ENCODE data around the gene TOMM34.
A peak's percentile ranks its signal among the peaks of the same experiment; 100 is the strongest.

Gene TOMM34

GRCh38 chr20:44930517-44931168 is 29.6 kb downstream of the TOMM34 start:
- DNase-seq: no peak

- no peak for DNase-seq
Observed at GRCh38 chr20:44928595-44928994, 31.6 kb downstream of the TOMM34 start.

DNA sequence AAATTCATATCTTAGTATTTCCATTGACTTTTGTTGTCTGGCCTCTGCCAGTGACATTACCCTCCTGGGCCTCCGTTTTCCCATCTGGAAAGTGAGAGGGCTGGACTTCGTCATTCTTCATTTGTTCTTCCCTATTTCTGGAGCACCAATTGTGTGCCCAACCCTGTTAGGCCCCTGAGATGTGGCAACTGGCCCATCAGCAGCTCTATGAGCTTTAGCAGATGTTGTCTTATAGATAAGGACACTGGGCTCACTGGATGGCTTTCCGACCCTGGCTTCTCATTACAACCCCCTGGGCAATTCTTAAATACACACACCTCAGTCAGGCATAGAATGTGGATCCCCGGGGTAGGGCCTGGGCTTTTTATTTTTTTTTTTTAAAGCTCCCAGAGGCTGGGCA is 35.7 kb downstream of the TOMM34 start:
- no peak for DNase-seq

DNA sequence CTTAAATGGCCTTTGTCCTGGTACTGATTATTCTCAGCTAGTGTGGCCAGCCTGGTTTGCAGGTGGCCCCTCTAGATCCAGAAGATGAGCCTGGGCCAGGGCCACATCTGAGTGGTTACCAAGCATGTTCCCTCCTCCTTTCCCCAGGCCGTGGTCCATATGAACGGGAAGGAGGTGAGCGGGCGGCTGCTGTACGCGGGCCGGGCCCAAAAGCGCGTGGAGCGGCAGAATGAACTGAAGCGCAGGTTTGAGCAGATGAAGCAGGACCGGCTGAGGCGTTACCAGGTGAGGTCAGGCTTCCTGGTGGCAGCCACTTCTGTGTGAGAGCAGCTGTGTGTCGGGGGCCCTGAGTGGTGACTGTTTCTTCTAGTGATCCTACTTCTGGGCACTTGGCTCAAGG is 38.8 kb downstream of the TOMM34 start:
- no peak for DNase-seq

GRCh38 chr20:44918761-44919160 is 41.4 kb downstream of the TOMM34 start:
- no peak for DNase-seq

DNA sequence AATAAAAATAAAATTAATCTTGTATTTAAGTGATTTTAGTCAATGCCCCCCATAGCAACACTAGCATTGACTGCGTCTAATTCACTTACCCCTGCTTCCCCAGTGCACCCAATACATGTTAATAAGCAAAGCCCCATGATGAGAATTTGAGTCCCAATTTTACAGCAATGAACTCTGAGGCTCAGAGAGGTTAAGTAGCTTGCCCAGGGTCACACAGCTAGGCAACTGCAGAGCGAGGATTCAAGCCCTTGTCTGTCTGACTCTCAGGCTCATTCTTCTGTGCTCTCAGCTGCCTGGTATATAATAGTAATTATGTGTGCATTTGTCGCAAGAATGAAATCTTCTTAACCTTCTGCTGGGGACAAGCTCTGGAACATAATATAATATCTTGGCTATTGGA is 41.9 kb downstream of the TOMM34 start:
- DNase-seq: no peak

- no peak for DNase-seq
Observed at GRCh38 chr20:44917399-44917798, 42.8 kb downstream of the TOMM34 start.

GRCh38 chr20:44916586-44916985 is 43.6 kb downstream of the TOMM34 start:
- no peak for DNase-seq

DNA sequence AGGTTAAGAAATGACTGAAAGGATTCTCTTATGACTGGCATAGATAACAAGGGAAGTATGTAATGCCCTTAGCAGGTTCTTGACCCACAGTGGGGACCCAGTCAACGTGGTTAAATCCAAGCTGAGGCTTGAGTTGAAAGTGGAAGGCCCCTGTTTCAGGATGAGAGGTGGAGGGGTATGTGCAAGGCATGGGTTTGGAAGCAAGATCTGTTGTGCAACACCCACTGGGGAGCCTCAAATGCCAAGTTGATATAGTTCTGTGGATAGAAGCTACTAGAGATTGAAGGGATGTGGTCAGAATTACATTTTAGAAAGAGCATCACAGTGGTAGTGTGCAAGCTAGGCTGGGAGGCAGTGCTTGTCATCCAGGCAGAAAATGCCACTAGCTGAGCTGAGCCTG is 45.3 kb downstream of the TOMM34 start:
- DNase-seq: no peak

- DNase-seq: no peak
Observed at GRCh38 chr20:44912189-44912588, 48.0 kb downstream of the TOMM34 start.

DNA sequence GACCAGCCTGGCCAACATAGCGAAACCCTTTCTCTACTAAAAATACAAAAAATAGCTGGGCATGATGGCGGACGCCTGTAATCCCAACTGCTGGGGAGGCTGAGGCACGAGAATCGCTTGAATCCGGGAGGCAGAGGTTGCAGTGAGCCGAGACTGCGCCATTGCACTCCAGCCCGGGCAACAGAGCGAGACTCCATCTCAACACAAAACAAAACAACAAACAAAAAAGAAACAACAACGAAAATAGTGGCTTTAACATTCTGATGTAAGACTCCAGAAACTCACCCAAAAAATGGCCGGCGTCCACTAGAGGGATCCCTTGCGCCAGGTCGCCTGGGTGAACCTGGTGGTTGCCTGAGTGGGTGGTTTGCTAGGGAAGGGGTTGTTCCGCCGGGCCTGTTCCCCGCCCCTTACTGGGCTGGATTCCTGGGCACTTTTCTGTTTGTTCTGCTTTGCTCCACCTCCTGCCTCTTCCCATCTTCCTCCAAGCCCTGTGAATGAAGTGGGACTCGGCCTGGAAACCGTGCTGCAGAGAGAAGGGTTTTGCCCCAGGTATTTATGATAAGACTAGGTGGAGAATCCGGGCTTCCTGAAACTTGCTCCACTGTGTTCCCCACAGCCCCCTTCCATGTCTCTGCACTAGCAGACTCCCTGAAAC is 48.8 kb downstream of the TOMM34 start:
- no peak for DNase-seq

DNA sequence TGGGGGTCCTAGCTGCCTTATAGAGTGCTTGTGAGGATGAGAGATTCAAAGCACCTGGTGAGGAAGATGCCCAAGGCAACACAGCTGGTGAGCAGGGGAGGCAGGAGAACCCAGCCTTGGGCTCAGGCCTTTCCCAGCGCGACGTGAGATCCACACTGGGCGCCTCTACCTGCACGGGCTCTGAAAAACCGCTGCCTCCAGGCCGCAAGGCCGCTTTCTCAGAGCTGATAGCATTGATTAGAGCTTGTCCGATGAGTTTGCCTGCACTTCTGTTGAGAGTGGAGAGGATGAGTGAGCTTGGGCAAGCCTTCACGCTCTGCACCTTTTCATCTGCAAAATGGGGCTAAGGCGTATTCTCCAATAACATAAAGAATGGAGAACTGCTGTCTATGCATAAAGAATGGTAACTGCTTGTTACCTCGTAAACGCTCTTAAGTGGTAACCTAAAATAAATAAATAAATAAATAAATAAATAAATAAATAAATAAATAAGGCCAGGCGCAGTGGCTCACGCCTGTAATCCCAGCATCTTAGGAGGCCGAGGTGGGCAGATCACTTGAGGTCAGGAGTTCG is 49.4 kb downstream of the TOMM34 start:
- no peak for DNase-seq

GRCh38 chr20:44909872-44910689 is 50.1 kb downstream of the TOMM34 start, which contains the start of gene PABPC1L:
PABPC1L (plus strand) TSS chr20:44910060; CDS start chr20:44910144, 84 bp downstream.
- peak; percentile 13 for DNase-seq

DNA sequence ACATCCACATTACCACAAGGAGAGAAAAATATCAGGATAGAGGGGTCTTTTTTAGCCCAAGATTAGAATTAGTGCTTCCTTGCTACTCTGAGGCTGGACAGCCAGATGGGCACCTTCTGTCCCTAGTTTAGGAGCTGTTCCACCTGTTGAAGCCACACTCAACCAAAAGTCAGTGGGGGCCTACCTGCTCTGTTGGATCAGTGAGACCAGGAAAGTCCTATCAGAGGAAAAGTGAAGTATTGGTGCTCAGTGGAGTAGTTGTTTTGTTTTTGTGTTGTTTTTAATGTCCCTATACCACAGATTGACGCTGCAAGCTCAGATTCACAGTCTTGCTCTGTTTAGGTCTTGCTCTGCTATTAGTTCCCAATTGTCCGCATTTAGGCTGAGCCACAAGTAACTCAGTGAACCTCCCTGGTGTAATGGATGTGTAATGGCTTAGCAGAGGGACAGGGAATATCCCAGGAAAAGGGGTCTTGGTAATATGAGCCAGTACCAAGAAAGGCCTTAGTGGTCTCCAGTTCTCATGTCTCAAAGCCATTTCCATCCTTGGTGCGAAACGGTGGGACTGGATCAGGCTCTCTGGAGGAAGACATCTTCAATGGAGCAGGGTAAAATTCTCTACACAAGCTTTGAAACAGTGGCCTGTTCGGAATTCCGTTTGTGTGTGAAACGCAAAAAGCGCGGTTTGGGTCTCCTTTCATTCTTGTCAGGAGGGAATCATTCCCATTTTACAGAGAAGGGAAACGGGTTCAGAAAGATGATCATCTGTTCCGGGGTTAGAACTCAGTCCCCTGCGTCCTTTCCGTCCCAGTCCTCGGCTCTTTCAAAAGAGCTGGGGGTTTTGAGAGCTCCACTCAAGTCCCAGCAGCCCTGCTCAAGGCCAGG is 51.0 kb downstream of the TOMM34 start:
- no peak for DNase-seq

- no peak for DNase-seq
Observed at GRCh38 chr20:44904377-44904776, 55.8 kb downstream of the TOMM34 start.

- peak; percentile 40 for DNase-seq
Observed at GRCh38 chr20:44901974-44902373, 58.2 kb downstream of the TOMM34 start.

GRCh38 chr20:44900231-44900854 is 59.9 kb downstream of the TOMM34 start:
- no peak for DNase-seq

- no peak for DNase-seq
Observed at GRCh38 chr20:44897133-44897532, 63.1 kb downstream of the TOMM34 start.

- no peak for DNase-seq
Observed at GRCh38 chr20:44896583-44896982, 63.6 kb downstream of the TOMM34 start.

GRCh38 chr20:44894959-44895358 is 65.2 kb downstream of the TOMM34 start:
- DNase-seq: no peak

Measured in midbrain (tissue), 1 donor.